ENCODE data around the gene ATP12A. TPM values are rescaled to one million over a fixed set of nuclear protein-coding genes. Genes with fewer than 3 reads are reported as not detected.

The ATP12A gene
- polyA plus RNA-seq, 3 donors = 0.05 TPM; not detected in 2

GRCh38 chr13:24661713-24662112, 18.5 kb upstream of the ATP12A start:
- 71 to 78% (median 73%) methylated on average over 5 of the region's 5 CpGs for WGBS, 3 donors
- H3K27ac ChIP-seq (ENCODE audit: low read depth, low read length) = no peak overlapping the region

GRCh38 chr13:24662195-24663088, 17.8 kb upstream of the ATP12A start:
- WGBS, 3 donors = 81 to 87% (median 83%) methylated on average over 2 of the region's 2 CpGs
- no peak overlapping the region for H3K27ac ChIP-seq (ENCODE audit: low read depth, low read length)

- H3K27ac ChIP-seq (ENCODE audit: low read depth, low read length) = no peak overlapping the region
- 82 to 91% (median 82%) methylated on average over 4 of the region's 4 CpGs for WGBS, 3 donors
Measured at GRCh38 chr13:24663089-24663395, 17.2 kb upstream of the ATP12A start.

GRCh38 chr13:24663586-24663985, 16.6 kb upstream of the ATP12A start:
- no peak overlapping the region for H3K27ac ChIP-seq (ENCODE audit: low read depth, low read length)
- WGBS, 3 donors = 83 to 93% (median 87%) methylated on average over 1 of the region's 1 CpG

GRCh38 chr13:24664726-24665409, 15.3 kb upstream of the ATP12A start:
- 74 to 85% (median 79%) methylated on average over 5 of the region's 5 CpGs for WGBS, 3 donors

GRCh38 chr13:24668511-24668910, 11.7 kb upstream of the ATP12A start:
- H3K27ac ChIP-seq (ENCODE audit: low read depth, low read length) = no peak overlapping the region
- WGBS, 3 donors = 77 to 92% (median 89%) methylated on average over 4 of the region's 4 CpGs

More at GRCh38 chr13:24664726-24665409, 15.3 kb upstream of the ATP12A start:
- H3K27ac ChIP-seq (ENCODE audit: low read depth, low read length) = no peak overlapping the region

GRCh38 chr13:24668955-24669582, 11.1 kb upstream of the ATP12A start:
- 80 to 89% (median 87%) methylated on average over 5 of the region's 5 CpGs for WGBS, 3 donors
- H3K27ac ChIP-seq (ENCODE audit: low read depth, low read length) = no peak overlapping the region

- 58 to 82% (median 74%) methylated on average over 7 of the region's 7 CpGs for WGBS, 3 donors
- no peak overlapping the region for H3K27ac ChIP-seq (ENCODE audit: low read depth, low read length)
Measured at GRCh38 chr13:24670174-24670573, 10.0 kb upstream of the ATP12A start.

GRCh38 chr13:24670961-24671381, 9.2 kb upstream of the ATP12A start:
- 9 to 12% (median 11%) methylated on average over 6 of the region's 6 CpGs for WGBS, 3 donors
- no peak overlapping the region for H3K27ac ChIP-seq (ENCODE audit: low read depth, low read length)

GRCh38 chr13:24671386-24672113, 8.7 kb upstream of the ATP12A start:
- no peak overlapping the region for H3K27ac ChIP-seq (ENCODE audit: low read depth, low read length)
- 24 to 27% (median 25%) methylated on average over 14 of the region's 14 CpGs for WGBS, 3 donors

- WGBS, 3 donors = 56 to 74% (median 70%) methylated on average over 9 of the region's 9 CpGs
- H3K27ac ChIP-seq (ENCODE audit: low read depth, low read length) = no peak overlapping the region
Measured at GRCh38 chr13:24672141-24673132, 7.8 kb upstream of the ATP12A start.

GRCh38 chr13:24675806-24676570, 4.2 kb upstream of the ATP12A start:
- H3K27ac ChIP-seq (ENCODE audit: low read depth, low read length) = no peak overlapping the region
- WGBS, 3 donors = 57 to 66% (median 63%) methylated on average over 16 of the region's 16 CpGs

- no peak overlapping the region for H3K27ac ChIP-seq (ENCODE audit: low read depth, low read length)
- WGBS, 3 donors = 86 to 88% (median 87%) methylated on average over 3 of the region's 3 CpGs
Measured at GRCh38 chr13:24678151-24678550, 2.1 kb upstream of the ATP12A start.

- H3K27ac ChIP-seq (ENCODE audit: low read depth, low read length) = no peak overlapping the region
- 41 to 54% (median 48%) methylated on average over 6 of the region's 6 CpGs for WGBS, 3 donors
Measured at GRCh38 chr13:24679686-24680085, 522 bp upstream of the ATP12A start.

- H3K27ac ChIP-seq (ENCODE audit: low read depth, low read length) = no peak overlapping the region
- 38 to 42% (median 39%) methylated on average over 29 of the region's 29 CpGs for WGBS, 3 donors
Measured at GRCh38 chr13:24680921-24681604, 855 bp downstream of the ATP12A start.

GRCh38 chr13:24681930-24682329, 1.7 kb downstream of the ATP12A start:
- H3K27ac ChIP-seq (ENCODE audit: low read depth, low read length) = no peak overlapping the region
- WGBS, 3 donors = 86 to 100% (median 98%) methylated on average over 1 of the region's 1 CpG

Data from adipose tissue (tissue), 3 donors.